DND-41 (cell line): Measurements from ENCODE around the gene SPRN.

Experiments
- EZH2 ChIP-seq: IDR thresholded peaks from 3 replicates; pipeline ENCODE4 v1.6.1; 2012; ENCODE audit warnings: borderline replicate concordance, low read depth, mild to moderate bottlenecking, moderate library complexity, low read length, inconsistent platforms; ENCODE audit not compliant: severe bottlenecking
- TF ChIP-seq, protein P1 (sequence below): IDR thresholded peaks from 2 replicates; pipeline ENCODE4 v1.5.1; 2012; ENCODE audit warnings: borderline replicate concordance, low read length, moderate library complexity, mild to moderate bottlenecking; ENCODE audit not compliant: poor library complexity, severe bottlenecking; ENCODE audit errors: extremely low read depth

GRCh38 chr10:133377025-133377817 lies 47.2 kb downstream of the SPRN start:
- TF ChIP-seq, protein P1, sequence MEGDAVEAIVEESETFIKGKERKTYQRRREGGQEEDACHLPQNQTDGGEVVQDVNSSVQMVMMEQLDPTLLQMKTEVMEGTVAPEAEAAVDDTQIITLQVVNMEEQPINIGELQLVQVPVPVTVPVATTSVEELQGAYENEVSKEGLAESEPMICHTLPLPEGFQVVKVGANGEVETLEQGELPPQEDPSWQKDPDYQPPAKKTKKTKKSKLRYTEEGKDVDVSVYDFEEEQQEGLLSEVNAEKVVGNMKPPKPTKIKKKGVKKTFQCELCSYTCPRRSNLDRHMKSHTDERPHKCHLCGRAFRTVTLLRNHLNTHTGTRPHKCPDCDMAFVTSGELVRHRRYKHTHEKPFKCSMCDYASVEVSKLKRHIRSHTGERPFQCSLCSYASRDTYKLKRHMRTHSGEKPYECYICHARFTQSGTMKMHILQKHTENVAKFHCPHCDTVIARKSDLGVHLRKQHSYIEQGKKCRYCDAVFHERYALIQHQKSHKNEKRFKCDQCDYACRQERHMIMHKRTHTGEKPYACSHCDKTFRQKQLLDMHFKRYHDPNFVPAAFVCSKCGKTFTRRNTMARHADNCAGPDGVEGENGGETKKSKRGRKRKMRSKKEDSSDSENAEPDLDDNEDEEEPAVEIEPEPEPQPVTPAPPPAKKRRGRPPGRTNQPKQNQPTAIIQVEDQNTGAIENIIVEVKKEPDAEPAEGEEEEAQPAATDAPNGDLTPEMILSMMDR: no peak
- no peak for TF ChIP-seq EZH2
